HG03095 (cell line): ENCODE measurements around the gene PRSS27.

Experiments
- ATAC-seq: cut with Tn5 transposase; IDR thresholded peaks from one replicate; pipeline ENCODE4 v1.9.1; 2021; ENCODE audit warnings: moderate library complexity; ENCODE audit not compliant: unreplicated experiment

The PRSS27 gene

DNA sequence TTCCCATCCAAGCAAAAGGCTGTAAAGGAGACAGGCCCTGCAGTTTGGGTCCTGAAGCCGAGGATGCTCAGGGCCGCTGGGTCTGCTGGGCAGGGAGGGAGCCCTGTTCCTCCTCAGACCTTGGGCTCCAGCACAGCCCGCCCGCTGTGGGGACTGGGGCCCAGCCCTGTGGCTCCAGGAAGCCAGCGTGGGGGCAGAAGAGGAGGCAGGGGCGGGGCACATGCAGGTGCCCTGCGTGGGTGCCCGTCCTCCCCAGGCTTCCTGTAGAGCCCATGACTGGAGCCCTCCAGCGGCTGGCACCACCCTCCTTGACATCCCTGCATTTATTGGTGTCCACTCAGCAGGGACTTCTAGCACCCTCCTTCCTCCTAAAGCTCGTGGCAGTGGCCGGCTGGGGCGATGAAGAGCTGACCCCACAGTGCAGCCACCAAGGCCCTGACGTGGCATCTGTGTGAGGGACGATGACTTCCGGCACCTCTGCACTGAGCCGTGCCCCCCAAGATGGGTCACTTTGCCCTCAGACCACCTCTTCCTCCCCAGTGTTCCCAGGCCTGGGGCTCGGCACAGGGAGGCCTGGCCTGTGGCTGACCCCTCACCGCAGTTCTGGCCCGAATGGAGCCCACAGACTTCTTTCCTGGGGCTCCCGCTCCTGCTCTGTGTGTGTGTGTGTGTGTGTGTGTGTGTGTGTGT, 9.9 kb downstream of the PRSS27 start:
- ATAC-seq: no peak

DNA sequence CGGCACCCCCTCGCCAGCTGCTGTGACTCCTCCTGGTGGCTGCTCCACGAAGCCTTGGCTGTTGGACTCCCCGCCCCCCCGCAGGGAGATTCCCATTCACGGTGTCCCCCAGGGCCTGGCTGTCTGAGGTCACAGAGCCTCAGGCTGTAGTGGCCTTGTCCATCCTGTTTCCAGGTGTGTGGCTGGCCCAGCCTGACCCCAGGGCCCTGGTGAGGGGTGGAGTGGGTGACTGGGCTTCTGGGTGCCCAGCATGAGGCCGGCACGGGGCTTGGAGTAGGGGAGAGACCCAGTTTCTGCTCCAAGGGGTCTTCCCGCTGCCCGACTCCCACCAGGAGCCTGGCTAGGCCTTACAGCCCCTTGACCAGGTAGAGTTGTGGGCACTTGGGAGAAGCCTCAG, 10.4 kb downstream of the PRSS27 start:
- ATAC-seq: no peak

DNA sequence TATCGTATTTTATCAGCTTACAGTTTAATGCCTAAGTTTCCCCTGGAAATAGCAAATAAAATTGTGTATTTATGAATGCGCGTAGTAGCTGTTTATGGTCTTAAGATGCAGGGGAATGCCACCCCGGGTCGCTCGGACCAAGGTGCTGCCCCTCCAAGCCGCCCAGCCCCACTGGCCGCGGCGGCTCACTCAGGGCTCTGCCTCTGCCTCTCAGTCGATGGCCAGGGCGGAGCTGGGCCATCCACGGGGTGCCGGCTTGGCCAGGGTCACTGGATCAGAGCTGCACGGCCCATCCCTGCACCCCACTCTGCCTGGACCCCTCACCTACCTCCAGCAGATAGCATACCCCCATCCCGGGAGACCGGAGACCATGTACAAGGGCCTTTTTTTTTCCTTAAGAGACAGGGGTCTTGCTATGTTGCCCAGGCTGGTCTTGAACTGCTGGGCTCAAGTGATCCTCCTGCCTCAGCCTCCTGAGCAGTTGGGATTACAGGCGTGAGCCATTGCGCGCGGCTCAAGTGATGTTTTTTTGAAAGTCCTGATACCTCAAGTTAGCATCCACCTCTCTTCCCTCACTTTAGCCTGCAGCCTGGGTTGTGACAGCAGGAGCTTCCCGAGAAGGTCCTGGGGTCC, 11.0 kb downstream of the PRSS27 start:
- no peak for ATAC-seq

DNA sequence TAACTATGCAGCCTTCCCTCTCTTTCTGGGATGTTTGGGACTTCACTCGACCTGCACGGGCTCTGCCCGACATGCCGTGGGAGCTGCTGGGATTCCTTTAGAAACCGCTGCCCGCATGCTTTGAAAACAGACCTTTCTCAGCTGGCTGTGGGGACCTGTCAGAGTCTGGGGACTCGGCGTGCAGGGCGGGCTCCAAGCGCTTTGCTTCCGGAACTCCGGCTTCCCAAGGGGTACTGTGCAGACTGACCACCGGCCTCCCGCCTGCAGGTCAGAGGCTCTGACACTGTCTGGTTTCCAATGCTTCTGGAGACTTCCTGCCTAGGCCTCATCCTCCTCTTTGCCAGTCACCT, 11.8 kb downstream of the PRSS27 start:
- no peak for ATAC-seq

DNA sequence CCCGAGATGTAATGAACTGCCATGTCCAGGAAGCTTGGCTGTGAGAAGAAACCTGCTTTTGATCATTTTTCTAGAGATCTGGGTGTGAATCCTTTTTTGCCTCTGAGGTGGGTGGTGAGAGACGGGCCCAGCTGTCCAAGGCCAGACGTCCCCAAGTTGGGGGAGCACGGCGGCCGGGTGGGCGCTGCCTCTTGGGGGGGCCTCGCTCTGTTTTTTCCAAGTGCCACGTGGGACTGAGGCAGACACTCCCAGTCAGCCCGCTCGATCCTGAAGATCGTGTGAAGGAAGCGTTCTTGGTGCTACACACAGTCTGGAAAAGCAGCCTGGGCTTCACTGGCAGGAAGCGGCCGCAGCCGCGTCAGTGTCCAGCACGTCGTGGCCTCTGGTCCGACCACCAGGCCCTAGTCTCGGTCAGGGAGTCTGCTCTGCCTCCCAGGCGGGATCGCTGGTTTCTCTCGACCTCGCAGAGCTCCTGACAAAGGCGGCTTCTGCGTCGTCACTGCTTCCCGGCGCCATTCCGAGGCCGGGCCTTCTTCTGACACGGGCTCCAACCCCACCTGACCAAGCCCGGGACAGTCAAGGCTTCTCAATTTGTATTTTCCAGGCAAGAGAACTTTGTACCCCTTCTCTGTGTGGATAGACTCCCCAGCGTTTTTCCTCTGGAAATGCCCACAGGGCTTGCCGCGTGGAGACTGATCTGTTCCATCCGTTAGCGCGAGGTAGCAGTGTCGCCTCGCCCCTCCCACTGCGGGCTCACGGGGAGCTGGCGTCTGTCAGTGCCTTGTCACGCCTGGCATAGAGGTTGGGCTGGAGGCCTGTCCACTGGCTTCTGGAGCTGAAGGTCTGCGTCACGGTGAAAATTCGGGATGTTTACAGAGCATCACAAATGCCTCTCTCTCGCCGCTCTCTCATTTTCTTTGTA, 12.4 kb downstream of the PRSS27 start:
- ATAC-seq: no peak

DNA sequence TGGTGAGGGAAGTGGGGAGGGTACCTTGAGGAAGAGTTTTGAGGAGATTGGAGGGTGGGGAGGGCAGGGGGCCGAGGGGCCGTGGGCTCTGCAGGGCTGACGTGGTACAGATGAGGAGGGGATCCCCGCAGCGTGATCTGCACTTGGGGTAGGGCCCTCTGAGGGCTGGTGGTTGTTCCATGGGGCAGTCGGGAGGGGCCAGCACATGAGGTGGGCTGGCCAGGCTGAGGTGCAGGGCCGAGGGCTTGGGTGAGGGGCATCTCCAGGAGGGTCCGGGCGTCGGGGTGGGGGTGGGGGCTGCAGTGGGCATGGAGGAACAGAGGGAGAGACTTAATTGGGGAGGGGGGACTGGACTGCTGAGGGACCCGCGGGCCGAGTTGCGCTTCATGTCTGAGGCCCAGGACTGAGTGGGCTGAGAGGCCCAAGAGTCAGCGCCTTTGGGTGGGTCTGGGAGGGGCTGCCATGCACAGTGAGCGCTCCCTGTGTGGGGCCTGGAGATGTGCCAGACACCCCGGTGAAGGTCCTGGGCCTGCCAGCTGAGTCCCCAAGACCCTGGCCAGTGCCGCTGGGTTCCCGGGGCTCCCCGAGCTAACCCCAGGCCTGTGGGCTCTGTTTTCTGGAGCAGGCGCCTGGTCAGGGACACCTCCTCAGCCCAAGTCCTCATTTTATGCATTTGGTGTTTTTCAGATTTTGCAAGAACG, 13.3 kb downstream of the PRSS27 start:
- ATAC-seq: no peak

DNA sequence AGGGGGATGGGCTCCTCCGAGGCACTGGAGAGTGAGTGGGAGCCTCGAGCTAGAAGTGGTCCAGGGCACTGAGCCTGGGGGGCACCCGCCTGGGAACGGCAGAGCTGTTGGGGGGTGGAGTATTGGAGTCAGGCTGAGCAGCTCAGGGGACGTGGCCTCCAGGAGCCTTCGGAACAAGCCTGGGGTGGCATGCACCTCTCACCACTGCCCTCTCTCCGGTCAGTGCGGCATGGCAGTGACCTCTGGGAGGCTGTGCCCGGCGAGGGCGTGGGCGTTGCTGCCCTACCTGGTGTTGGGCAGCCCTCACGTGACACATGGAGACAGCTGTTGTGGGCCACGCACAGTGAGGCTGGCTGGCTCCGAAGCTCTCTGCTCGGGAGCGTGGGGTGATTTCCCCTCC, 13.9 kb downstream of the PRSS27 start:
- no peak for ATAC-seq

DNA sequence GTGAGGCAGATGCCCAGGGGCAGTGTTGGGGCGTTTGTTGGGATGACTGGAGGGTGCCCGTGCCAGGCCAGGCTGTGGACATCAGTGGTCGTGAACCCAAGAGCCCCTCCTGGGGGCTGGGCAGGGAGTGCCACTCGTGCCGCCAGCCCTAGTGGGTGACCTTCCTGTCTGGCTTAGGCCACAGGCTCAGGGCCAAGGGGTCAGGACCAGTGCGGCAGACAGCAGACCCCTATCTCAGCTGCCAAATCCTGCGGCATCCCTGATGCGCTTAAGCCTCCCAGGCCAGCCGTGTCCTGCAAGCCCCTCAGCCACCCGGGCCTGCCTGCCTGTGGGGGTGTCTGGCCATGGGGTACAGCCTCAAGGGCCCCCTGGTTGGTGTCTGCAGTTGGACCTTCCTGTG, 14.7 kb downstream of the PRSS27 start:
- ATAC-seq: no peak

DNA sequence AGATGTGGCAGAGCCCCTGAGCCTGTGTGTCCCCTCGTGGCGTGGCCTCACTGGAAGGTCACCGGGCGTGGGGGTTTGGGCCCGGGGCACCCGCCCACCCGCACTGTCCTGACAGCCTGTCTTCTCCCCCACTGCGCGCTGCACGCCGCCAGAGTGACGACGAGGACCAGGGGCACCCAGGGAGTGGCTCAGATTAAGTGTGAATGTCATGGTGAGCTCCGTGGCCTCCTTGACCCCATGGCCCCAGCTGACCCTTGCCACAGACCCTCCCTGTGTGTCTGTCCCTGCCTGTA, 15.1 kb downstream of the PRSS27 start:
- ATAC-seq: no peak

DNA sequence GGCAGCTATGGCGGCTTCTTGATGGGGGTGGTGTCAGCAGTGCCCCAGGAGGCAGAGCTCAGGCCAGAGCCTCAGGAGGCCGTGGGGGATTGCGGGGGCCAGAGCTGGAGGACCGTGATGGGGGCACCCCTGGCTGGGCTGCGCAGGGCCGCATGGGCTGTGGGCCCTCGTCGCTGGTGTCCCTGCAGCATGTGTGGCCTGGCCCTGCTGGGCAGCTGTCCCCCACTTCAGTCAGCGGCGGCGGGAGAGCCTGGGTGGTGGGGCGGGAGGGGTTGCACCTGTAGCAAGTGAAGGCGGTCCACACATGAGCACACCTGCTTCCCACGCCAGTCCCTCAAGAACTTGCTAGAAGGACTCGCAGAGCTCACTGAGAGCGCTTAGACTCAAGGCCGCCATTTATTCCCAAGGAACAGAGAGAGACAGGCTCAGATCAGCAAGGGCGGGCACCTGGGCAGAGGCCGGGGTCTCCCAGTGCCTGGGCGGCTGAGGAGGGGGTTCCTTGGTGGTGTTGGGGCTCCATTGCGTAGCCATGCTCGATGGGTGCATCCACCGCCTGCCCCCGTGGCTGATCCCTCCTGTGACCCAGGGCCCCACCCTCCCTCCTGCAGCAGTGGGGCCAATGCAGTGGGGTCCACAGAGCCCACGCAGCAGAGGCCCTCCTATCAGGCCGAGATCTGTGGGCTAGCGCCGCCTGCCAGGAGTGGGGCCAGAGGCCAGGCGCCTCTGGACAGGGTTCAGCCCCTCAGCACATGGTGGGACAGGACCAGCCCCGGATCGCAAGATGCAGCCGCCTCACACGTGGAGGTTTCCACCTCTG, 15.7 kb downstream of the PRSS27 start:
- no peak for ATAC-seq

DNA sequence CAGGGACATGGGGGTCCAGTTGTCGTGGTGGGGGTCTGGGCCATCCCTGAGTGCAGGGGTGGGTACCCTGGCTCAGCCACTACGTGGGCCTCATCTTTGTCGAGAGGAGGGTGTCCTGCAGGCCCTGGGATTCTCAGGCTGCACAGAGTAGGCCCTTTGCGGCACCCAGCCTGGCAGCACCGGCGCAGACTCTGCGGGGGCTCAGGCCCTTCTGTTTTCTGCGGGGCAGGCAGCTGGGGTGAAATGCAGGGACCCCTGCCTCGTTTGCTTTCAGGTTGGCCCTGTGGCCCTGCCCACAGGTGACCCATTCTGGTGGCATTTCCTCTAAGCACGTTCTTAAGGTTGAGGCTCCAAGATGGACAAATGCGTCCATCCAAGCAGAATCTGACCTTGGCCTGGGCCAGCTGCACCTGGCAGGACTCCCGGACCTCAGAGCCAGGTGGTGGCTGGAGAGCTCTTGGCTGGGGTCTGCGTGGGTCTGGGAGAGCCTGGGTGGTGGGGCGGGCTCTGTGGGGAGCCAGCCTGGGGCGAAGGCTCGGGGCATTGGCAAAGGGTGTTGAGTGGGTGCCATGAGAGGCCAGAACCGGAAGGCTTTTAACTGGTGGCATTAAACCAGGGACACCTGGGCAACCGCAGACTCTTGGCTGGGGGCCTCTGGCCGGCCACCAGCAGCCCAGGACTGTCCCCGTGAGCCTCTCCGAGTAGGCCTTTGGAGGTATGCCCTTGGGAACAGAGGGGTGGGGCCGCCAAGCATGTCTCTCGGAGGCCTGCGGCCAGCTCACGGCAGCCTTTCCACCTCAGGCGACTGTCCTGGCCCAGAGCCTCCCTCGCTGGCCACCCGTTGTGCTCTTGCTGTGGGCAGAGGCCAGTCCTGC, 16.9 kb downstream of the PRSS27 start:
- no peak for ATAC-seq

DNA sequence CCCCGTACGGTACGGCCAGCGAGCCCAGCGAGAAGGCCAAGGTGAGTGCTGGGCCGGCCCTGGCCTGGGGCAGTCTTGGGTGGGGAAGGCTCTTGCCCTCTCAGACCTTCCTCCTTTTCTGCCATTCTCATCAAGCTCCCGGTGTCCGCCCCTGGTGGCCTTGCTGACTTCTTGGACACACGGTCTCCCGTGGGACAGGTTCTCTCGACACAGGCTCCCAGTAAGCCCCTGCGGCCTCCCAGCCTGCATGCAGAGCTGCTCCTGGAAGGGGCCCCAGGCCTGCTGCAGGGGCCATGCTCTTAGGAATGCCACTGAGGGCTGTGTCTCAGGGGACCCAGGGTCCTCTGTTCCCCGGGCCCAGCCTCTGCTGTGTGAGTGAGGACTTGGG, 17.6 kb downstream of the PRSS27 start:
- ATAC-seq: no peak

DNA sequence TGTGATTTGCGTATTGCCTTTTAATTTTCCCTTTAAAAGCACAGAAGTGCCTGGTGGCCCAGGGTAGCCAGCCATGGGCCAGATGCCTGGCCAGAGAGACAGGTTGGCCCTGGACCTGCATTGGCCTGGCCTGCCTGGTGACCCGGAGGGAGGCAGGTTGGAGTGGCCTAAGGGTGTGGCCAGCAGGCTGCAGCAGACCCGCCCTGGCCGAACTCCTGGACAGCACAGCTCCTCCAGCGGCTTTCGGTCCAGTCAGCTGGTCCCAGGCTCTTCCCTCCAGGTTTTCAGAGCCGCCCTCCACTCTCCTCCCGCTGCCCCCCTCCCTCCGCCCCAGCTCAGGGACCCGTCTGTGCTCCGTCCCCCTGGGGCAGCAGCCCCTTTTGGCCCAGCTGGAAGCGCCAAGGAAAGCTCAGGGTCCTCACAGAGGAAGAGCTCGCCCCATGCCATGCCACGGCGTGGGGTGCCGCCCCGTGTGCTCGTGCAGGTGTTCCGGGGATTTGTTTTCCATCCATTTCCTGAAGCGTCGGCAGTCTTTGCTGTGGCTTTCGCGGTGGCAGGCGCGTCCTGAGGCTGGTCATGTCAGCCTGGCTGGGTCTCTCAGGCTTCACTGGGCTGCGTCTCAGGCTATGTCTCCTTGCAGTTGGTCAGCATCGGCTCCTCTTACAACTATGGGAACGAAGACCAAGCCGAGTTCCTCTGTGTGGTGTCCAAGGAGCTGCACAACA, 18.1 kb downstream of the PRSS27 start:
- no peak for ATAC-seq

DNA sequence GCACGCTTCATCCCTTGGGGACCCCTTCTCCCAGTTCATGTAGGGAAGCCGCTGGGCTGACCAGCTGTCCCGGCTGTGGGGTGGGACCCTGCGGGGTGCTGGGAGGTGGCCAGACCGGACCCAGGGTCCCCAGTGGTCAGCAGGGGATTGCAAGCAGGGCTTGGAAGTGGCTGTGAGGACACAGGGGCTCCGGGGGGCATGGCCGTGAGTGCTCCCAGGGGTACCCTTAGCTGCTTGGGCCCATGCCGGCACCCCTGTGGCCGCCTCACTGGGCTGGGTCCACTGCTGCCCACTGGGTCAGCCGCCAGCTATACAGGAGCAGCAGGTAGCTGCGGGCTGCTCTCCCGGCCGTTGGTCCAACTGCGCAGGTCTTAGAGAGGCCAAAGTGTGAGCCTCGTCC, 18.8 kb downstream of the PRSS27 start:
- ATAC-seq: no peak

DNA sequence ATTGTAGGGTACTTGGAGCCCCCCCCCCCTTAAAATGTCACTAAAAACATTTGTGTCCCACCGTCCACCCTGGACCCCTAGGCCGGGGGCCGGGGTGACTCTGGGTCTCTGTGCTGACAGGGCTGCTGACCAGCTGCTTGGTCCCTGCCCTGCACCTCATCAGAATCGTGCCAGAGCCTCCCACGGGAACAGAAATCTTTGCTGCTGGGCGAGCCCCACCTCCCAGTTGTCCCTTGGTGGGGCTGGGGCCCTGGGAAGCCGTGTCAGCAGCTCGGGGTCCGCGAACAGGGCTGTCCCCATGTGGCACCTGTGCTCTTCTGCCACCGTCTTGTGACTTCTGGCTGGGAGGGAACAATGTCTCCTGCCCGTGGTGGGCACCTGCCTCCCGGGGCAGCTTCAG, 19.2 kb downstream of the PRSS27 start:
- no peak for ATAC-seq

DNA sequence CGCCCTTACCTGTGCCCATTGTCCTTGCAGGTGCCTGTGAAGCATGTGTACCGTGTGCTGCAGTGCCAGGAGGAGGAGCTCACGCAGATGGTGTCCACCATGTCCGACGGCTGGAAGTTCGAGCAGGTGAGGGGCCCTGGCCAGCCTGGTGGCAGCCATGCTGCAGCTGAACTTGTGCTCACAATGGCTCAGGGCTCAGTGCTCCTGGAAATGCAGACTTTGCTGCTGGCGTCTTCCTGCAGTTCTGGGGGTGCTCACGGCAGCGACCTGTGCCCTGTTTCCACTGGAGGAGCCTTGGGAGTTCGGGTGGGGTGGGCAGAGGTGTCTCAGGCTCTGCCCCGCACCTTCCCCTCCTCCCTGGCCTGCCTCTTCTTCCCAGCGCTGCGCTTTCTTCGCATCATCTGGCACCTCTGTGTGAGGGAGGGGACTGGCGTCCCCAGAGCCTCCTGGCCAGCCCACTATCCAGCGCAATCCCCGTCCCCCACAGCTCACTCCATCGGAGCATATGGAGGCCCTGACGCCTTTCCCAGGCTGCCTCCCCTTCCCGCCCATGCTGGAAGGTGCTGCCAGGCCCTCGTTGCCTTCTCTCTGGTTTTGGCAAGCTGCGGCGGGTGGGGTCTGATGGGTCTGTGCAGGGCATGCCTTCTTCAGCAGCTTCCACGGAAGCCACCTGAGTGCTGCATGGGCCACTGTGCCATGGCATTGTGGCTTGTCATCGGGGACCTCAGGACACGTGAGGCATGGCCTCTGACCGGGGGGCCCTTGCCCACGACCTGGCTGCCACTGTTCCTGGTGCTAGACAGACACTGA, 20.0 kb downstream of the PRSS27 start:
- ATAC-seq: no peak

DNA sequence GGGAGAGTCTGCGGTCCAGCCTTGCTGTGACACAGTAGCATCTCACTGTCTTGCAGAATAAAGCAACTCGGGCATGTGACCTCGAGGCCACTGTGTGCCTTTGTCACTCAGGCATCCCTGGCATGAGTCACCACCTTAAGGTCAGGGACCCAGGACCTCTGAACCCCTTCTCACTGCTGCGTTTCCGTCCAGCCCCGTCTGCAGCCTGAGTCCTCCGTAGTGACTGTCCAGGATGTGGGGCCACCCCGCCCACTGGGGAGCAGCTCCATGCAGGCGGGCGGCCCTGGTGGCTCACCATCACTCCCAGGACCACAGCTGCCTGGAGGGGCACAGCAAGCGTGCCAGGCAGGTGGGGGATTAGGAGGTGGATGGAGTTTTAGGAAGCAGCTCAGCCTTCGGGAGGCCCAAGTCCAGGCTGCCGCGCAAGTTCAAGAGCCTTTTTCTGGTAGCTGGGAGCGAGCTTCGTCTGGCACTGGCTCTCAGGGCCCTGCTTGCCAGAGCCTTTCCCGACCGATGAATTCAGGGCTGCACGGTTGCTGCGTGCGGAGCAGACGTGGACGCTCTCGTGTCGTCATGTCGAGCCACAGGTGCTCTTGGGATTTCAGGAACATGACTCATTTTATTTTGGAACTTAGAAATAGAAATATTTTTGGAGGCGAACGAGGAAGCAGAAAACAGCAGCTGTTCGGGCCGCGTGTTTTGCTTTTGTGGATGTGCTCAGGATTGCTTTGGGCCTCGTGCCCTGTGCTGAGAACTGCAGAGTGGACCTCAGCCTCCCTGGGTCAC, 20.9 kb downstream of the PRSS27 start:
- no peak for ATAC-seq
